Fibroblast of skin of scalp (primary cell): ENCODE data around the gene KLF11. TPM values are rescaled to one million over a fixed set of nuclear protein-coding genes. Genes with fewer than 3 reads are reported as not detected.

Experiments used
- DNase-seq: peaks from one replicate; pipeline ENCODE4 v3.0.0-alpha.2; 2013
- polyA plus RNA-seq, 2 experiments: library from polyadenylated mRNA; unstranded; fragments of 120-200 nt; gene quantifications; one replicate each; pipeline ENCODE4 v1.2.1, GENCODE V29; 2013; ENCODE audit not compliant: insufficient read length in 2 of 2

The KLF11 gene
- polyA plus RNA-seq (2013, experiment 1 of 2; ENCODE audit: insufficient read length), result 5.6 TPM
- 6.7 TPM for polyA plus RNA-seq (2013, experiment 2 of 2; ENCODE audit: insufficient read length)

DNA sequence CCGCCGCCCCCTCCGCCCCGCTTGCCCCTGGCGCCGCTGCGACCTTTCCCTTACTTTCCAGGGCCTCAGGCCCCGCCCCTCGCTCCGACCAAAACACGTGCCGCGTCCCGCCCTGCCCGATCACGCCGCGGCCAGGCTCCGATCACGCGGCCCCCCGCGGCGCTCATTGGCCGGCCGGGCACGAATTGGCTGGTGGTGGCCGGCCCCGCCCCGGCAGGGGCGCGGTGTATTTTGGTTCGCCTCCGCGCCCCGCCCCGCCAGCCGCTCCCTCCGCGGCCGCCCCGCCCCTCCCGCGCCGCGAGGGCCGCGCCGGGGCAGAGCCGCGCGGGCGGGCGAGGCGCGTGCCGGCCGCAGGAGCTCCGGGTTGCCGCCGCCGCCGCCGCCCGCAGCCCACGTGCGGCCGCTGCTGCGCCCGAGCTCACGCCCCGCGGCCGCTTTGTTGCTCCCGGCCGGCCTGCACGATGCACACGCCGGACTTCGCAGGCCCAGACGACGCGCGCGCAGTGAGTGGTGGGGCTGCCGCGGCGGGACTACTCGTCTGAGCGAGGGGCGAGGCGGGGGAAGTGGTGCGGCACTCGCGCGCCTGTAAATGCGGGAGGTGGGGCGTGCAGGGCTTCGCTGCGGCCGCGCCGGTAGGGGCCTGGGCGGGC is at the start of gene KLF11:
Gene KLF11, plus strand, starts transcription at position 295 of the 650 bp plus-strand sequence. Its CDS starts 167 bp downstream, at position 462.
- peak; percentile 93 for DNase-seq

DNA sequence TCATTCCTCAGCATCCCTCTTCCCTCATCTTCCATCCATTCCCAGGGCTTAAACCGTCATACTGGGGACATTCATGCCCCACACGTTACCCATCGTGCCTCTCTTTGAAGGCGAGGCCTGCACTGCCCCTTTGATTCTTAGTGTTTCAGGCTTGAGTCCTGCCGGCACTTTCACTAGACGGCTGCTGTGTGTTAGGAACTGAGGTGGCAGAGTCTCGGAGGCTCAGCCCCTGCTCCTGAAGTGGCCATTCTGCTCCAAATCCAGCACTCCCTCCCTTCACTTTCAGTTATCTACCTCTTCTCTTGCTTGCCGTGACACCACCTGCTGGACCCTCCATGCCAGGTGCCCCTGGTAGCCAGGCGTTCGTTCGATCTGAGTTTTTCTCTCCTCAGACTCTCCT is 48.9 kb upstream of the KLF11 start:
- no peak for DNase-seq

GRCh38 chr2:9995059-9995458 is 48.3 kb upstream of the KLF11 start:
- DNase-seq, result no peak

DNA sequence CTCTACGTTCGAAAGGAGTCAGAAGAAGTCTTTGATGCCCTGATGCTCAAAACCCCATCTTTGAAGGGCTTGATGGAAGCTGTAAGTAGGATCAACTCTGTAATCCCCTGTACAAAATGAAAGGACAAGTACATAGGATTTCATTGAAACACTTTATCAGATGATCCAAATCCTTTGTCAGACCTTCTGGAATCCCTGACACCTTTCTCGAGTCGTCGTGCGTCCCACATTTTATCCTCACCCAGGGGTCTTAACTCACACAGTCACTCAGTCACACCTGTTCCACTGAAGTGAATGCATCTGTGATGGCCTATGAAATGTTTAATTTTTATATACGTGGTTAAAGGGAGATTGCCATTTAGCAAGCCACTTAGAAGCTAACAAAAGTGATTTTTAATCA is 47.0 kb upstream of the KLF11 start:
- no peak for DNase-seq

DNA sequence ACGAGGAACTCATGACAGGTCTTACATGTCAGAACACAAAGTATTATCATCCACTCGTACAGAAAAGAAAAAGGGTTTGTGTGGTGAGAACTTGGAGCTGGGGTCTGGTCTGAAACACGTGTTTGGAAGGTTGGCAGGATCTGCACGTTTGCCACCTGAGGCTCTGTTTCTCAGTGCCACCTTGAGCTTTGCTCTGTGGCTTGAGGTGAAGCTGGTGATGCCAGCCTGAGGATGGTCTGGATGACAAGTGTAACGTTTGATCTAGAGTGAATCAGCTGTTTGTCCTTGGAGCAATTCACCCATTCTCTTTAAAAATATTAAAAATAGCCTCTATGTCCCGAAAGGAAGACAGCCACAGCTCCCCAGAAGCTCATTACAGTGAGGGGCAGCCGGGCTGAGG is 45.4 kb upstream of the KLF11 start:
- DNase-seq, result no peak

DNA sequence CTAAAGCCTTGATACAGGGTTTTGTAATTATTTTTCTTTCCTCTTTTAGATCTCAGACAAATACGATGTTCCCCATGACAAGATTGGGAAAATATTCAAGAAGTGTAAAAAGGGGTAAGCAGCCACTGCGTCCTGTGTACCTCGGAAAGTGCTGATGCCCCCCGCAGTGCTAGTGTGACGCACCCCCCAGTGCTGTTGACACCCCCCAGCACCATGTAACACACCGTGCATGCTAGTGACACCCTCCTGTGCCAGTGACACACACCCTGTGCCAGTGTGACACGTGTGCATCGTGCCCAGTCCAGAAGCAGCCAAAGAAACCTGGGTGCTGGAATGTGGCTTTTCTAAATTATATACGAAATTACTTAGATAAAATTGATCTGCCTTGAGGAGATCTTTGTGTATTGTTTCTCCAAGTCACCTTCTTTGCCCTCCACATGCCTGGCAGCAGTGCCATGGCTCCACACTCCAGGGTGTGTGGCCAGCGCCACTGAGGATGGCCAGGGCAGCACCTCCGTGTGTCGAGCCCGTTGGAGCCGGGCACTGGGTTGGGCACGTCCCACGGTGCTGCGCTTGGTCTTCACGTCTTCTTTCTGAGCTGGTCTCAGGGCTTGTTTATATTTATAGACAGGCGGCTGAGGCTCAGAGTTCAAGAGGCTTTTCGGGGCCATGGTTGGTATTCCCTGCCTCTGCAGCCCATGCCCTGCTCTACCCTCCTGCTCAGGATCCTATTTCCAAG is 44.3 kb upstream of the KLF11 start:
- DNase-seq, result no peak

DNA sequence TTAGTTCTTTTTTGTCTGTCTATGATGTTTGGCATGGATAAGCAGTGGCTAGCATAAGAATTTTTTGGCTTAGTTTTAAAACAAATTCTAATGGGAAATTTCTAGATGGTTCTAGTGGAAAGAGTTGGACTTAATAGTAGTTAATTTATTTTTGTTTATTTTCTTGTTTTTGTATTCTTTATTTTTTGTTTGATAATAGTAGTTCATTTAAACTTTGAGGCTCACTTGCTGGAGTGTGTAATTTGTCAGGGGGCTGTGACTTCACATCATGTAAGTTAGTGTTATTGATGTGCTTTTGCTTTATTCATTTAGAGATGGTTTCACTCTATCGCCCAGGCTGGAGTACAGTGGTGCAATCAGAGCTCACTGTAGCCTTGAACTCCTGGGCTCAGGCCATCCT is 43.7 kb upstream of the KLF11 start:
- no peak for DNase-seq

DNA sequence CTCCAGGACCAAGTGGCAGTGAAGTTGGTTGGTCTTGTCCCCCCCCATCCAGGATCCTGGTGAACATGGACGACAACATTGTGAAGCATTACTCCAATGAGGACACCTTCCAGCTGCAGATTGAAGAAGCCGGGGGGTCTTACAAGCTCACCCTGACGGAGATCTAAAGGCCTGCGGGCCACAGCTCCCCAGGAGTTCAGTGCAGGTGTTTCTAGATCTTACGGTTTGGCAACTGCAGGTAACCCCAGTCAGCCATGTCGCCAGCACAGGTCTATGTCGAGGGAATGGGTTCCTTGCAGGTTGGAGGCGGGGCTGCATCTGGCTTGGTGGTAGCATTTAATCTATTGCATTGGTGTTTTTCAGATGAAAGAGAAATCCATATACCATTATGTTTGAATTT is 42.8 kb upstream of the KLF11 start:
- no peak for DNase-seq

GRCh38 chr2:10001586-10001985 is 41.8 kb upstream of the KLF11 start:
- DNase-seq, result no peak

- no peak for DNase-seq
Observed at GRCh38 chr2:10002109-10002508, 41.2 kb upstream of the KLF11 start.

DNA sequence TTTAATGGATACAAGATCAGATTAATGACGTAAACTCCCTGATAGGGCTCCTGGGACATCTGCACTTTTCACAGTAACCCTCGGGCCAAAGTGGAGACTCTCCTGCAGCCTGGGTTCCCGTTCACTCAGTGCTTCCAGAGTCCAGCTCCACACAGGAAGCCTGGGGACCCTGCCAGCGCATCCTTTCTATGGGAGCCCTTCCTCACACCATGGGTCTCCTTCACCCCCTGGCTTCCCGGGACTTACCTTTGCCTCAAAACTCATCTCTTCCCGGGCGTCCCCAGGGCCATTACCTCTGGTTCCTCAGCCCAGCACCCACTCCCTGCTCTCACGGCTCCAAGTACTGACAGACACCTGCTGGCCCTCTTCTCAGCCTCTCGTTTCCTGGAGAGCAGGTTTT is 40.7 kb upstream of the KLF11 start:
- no peak for DNase-seq

GRCh38 chr2:10003206-10004125 is 39.9 kb upstream of the KLF11 start:
- DNase-seq, result no peak

DNA sequence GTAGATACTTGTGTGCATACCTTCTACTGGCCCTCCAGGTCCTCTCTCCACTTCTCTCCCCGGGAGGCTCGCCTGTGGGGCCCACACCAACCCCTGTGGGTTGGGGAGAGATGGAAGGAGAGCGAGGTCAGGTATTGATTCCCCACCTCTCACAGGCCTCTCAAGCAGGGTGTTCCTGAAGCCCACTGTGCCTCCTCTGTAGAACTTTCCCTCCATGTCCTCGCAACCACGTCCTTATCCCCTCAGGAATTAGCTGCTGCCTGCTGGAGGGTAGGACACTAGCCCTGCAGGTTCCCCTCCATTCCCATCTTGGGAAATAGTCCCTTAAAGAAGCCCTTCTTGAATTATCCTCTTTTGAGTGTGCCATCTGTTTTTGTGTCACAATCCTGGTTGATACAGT is 38.9 kb upstream of the KLF11 start:
- DNase-seq, result no peak

GRCh38 chr2:10004836-10005235 is 38.5 kb upstream of the KLF11 start:
- DNase-seq, result no peak

- DNase-seq, result no peak
Observed at GRCh38 chr2:10005461-10006235, 37.7 kb upstream of the KLF11 start.

DNA sequence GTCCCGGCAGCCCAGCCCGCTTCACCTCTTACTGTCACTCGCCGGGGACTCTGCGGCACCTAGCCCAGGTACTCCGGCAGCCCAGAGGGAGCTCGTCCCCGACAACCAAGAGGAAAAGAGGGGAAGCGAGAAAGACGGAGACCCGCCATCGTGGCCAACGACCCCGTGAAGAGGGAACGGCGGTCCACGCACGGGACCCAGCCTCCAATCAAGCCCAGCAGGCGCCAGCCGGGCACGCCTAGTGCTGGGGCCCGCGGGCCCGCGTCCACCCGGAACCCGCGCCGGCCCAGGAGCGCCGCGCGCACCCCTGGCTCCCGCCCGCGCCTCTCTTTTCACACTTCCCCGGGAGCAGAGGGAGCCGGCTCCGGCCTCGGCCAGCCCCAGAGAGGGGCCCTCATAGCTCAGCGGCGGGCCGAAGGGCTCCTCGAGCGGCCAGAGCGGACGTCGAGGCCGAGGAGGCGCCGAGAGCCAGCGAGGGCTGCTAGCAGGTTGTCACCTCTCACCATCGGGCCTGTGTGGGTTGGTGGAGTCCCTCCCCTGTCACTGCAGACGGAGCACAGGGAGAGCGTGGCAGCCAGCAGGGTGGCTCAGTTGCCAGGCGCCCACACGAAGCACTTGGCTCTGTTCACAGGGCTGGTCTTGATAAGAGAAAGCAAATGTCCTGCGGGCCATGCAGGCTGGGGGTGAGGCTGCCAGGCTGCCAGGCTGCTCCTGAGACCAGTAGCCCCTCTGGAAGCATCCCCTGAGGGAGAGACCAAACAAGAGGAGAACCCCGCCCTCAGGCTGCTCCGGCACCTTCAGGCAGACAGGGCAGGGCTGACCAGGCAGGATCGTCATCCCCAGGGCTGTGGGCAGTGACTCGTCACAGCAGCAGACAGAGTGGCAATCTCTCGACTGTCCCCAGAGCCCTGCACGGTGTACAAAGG is 36.9 kb upstream of the KLF11 start:
- no peak for DNase-seq

DNA sequence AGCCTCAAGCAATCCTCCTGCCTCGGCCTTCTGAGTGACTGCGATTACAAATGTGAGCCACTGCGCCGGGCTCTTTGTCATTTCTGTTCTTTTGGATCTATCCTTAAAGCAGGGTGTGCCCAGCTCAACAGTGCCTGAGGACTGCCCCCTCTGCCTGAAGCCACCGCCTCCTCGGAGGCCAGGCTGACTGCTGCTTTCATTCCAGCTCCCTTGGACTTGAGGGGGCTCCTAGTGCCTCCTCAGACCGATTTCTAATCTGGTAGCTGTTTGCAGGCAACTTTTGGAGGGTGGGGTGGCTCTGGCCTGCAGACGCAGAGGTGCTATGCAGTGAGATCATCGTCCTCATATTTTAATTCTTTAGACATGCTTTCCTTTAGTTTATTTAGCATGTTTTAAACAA is 35.9 kb upstream of the KLF11 start:
- DNase-seq, result peak; percentile 27

DNA sequence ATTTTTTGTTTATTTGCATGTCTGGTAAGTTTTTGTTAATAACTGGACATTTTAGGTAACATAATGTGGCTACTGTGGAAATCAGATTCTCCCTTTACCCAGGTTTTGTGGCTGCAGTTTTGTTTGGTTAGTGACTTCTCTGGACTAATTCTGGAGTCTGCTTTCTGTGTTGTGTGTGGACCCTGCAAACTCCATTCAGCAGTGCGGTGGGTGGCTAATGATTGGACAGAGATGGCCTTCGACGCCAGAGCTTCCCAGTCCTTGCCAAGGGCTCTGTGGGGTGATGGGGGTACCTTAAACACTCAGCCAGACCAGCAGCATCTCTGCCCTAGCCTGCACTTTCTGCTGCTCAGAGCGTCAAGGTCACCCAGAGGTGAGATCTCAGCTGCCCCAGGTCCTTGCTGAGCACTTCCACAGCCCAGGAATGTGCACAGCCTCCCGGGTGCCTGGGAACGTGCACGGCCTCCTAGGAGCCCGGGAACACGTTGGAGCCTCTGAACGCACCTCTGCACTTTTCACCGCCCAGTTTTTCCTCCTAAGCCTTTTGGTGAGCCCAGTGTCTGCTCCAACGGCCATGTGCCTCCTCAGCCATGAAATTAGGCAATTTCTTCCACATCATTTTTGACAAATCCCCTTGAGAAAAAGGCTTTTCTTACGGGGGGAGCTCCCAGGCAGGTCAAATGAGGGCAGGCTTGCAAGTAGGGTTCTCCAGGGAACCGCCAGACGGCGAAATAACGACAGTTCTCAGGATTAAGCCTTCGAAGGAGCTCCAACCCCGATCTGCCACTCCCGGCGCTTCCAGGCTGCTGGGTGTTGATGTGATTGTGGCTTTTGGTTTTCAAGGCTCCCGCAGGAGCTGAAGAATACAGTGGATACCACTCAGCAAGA is 35.2 kb upstream of the KLF11 start:
- peak; percentile 69 for DNase-seq

DNA sequence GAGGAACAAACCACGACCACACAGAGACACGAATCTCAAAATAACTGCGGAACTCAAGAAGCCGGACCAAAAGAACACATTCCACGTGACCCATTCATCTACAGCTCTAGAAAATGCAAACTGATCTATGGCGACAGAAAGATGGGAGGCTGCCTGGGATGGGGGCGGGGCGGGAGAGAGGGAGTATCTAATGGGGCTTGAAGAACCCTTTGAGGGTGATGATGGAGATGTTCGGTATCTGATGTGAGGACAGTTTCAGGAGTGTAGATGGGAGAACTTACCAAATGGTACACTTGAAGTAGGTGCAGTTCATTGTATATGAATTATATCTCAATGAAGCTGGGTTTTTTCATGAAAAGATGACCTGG is 34.6 kb upstream of the KLF11 start:
- DNase-seq, result no peak

GRCh38 chr2:10009271-10009810 is 34.0 kb upstream of the KLF11 start:
- no peak for DNase-seq
